HL-60 (cell line): ENCODE measurements around the gene DNAJC22.
"Not testable (repeated sequence)": the region's sequence is repeated elsewhere in the genome, so short reads cannot be mapped to it uniquely, and the experiment has no call there.

Source experiments
- DNase-seq, 2 experiments: peaks; one replicate each; pipeline ENCODE4 v3.0.0-alpha.2; 2010 to 2020; ENCODE audit warnings: low read depth in 1 of 2, low spot score in 1 of 2
- H3K27ac ChIP-seq: fragments of 250-450 bp; sonication (Bioruptor Pico); replicated peaks from 2 replicates; pipeline ENCODE4 v1.5.1; 2020; ENCODE audit warnings: mild to moderate bottlenecking, moderate library complexity
- H3K27me3 ChIP-seq: fragments of 250-450 bp; sonication (Bioruptor Pico); 2 replicates; pipeline ENCODE4 v1.5.1; 2021; ENCODE audit warnings: mild to moderate bottlenecking, moderate library complexity; ENCODE audit not compliant: insufficient read depth, poor library complexity, severe bottlenecking
- H3K4me3 ChIP-seq: replicated peaks from 2 replicates; pipeline ENCODE4 v1.5.1; 2011; ENCODE audit warnings: mild to moderate bottlenecking, control low read depth, low read length; ENCODE audit not compliant: insufficient read depth
- GABPA ChIP-seq: IDR thresholded peaks from 2 replicates; pipeline ENCODE4 v1.6.1; 2012; ENCODE audit warnings: low read depth
- POLR2AphosphoS5 ChIP-seq: IDR thresholded peaks from 2 replicates; pipeline ENCODE4 v1.6.1; 2012; ENCODE audit warnings: low read depth
- SPI1 ChIP-seq: IDR thresholded peaks from 2 replicates; pipeline ENCODE4 v1.6.1; 2012; ENCODE audit warnings: low read depth, mild to moderate bottlenecking, borderline replicate concordance
- TF ChIP-seq, protein P1 (sequence below): IDR thresholded peaks from one replicate; pipeline ENCODE4 v1.5.1; 2011; ENCODE audit warnings: low read length, control low read depth, inconsistent platforms; ENCODE audit not compliant: insufficient read depth
- TF ChIP-seq, protein P2 (sequence below): IDR thresholded peaks from 2 replicates; pipeline ENCODE4 v1.6.1; 2012; ENCODE audit warnings: low read depth; ENCODE audit not compliant: insufficient replicate concordance

DNAJC22 gene

DNA sequence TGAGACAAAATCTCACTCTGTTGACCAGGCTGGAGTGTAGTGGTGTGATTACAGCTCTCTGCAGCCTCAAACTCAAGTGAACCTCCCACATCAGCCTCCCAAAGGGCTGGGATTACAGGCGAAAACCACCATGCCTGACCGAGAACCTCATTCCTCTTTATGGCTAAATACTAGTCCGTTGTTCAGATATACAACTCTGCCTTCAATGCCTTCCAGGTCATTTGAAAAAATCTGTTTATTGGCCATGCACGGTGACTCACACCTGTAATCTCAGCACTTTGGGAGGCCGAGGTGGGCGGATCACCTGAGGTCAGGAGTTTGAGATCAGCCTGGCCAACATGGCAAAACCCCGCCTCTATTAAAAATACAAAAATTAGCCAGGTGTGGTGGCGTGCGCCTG lies 33.5 kb downstream of the DNAJC22 start:
- not testable (repeated sequence) for H3K4me3 ChIP-seq, H3K27me3 ChIP-seq, DNase-seq, H3K27ac ChIP-seq

DNA sequence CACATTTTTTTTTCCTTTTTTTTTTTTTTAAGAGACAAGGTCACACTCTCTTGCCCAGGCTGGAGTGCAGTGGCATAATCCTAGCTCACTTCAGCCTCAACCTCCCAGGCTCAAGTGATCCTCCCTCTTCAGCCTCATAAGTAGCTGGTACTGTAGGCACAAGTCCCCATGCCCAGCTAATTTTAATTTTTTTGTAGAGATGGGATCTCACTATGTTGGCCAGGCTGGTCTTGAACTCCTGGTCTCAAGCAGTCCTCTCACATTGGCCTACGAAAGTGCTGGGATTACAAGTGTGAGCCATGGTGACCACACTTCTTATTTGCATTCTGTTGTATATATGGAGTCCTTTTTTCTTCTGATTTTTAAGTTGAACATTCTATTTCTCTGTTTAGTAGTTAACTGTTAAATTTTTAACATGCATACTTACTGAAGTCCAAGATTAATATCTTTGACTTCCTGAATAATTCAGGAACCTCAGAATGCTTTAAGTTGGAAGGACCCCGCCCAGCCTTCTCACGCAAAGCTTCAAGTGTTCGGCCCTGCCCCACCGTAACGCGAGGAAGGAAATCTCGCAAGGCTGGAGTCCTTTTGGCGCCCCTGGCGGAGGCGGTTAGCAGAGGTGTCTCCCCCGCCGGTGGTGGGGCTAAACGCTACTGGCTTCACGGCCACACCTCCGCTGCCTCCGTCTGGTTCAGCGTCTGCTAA lies 42.1 kb downstream of the DNAJC22 start:
- no peak for TF ChIP-seq GABPA
- TF ChIP-seq SPI1, result no peak
- TF ChIP-seq, protein P1, sequence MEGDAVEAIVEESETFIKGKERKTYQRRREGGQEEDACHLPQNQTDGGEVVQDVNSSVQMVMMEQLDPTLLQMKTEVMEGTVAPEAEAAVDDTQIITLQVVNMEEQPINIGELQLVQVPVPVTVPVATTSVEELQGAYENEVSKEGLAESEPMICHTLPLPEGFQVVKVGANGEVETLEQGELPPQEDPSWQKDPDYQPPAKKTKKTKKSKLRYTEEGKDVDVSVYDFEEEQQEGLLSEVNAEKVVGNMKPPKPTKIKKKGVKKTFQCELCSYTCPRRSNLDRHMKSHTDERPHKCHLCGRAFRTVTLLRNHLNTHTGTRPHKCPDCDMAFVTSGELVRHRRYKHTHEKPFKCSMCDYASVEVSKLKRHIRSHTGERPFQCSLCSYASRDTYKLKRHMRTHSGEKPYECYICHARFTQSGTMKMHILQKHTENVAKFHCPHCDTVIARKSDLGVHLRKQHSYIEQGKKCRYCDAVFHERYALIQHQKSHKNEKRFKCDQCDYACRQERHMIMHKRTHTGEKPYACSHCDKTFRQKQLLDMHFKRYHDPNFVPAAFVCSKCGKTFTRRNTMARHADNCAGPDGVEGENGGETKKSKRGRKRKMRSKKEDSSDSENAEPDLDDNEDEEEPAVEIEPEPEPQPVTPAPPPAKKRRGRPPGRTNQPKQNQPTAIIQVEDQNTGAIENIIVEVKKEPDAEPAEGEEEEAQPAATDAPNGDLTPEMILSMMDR, result no peak
- no peak for TF ChIP-seq POLR2AphosphoS5
- TF ChIP-seq, protein P2, sequence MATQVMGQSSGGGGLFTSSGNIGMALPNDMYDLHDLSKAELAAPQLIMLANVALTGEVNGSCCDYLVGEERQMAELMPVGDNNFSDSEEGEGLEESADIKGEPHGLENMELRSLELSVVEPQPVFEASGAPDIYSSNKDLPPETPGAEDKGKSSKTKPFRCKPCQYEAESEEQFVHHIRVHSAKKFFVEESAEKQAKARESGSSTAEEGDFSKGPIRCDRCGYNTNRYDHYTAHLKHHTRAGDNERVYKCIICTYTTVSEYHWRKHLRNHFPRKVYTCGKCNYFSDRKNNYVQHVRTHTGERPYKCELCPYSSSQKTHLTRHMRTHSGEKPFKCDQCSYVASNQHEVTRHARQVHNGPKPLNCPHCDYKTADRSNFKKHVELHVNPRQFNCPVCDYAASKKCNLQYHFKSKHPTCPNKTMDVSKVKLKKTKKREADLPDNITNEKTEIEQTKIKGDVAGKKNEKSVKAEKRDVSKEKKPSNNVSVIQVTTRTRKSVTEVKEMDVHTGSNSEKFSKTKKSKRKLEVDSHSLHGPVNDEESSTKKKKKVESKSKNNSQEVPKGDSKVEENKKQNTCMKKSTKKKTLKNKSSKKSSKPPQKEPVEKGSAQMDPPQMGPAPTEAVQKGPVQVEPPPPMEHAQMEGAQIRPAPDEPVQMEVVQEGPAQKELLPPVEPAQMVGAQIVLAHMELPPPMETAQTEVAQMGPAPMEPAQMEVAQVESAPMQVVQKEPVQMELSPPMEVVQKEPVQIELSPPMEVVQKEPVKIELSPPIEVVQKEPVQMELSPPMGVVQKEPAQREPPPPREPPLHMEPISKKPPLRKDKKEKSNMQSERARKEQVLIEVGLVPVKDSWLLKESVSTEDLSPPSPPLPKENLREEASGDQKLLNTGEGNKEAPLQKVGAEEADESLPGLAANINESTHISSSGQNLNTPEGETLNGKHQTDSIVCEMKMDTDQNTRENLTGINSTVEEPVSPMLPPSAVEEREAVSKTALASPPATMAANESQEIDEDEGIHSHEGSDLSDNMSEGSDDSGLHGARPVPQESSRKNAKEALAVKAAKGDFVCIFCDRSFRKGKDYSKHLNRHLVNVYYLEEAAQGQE, result no peak
- DNase-seq, result no peak
- Histone ChIP-seq H3K27me3 (no peaks in the 10 kb centered on the region), H3K27ac (no peak overlapping the region), H3K4me3 (no peak overlapping the region)

DNA sequence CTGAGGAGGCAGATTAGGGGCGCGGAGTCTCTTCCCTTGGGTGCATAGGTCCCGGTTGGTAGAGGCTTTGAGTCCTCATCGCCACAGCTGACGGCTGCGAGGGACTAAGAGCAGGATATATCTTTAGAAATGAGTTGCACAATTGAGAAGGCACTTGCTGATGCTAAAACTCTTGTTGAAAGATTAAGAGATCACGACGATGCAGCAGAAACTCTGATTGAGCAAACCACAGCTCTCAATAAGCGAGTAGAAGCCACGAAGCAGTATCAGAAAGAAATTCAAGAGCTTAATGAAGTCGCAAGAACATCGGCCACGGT lies 42.7 kb downstream of the DNAJC22 start:
- DNase-seq, result no peak
- Histone ChIP-seq H3K27me3 (no peaks in the 10 kb centered on the region), H3K27ac (no peak overlapping the region), H3K4me3 (no peak overlapping the region)
- TF ChIP-seq GABPA, result no peak
- TF ChIP-seq, protein P1, result no peak
- TF ChIP-seq POLR2AphosphoS5, result no peak
- TF ChIP-seq SPI1, result no peak
- TF ChIP-seq, protein P2, result no peak

DNA sequence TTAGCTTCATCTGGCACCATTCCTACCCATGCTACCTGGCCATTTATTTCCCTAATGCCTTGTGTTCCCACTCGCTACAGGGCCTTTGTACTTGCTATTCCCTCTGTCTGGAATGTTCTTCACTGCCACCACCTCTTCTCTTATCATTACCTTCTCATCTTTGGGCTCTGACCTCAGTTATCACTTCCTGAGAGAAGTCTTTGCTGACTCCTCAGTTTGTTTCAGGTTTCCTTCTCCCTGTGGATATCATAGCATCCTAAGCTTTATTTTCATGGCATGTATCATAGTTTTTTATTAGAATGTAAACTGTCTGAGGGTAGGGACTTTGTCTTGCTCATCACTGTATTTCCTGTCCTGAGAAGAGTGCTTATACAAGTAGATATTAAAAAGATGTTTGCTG lies 50.3 kb downstream of the DNAJC22 start:
- no peak for DNase-seq
- Histone ChIP-seq H3K27me3 (no peaks in the 10 kb centered on the region), H3K4me3 (no peak overlapping the region), H3K27ac (no peak overlapping the region)
- TF ChIP-seq, protein P2, result no peak
- TF ChIP-seq, protein P1, result no peak
- TF ChIP-seq SPI1 (no peak), POLR2AphosphoS5 (no peak), GABPA (no peak)
